Esophagus squamous epithelium (tissue), 4 donors: ENCODE measurements around the gene ZRANB3.

ENCODE experiments used
- POLR2A ChIP-seq, 4 donors: fragments of 450-650 bp; IDR thresholded peaks; one replicate each; pipeline ENCODE4 v1.6.1; 2017; ENCODE audit warnings: antibody characterized with exemption in 4 of 4, mild to moderate bottlenecking in 4 of 4, moderate library complexity in 3 of 4
- TF ChIP-seq, protein P1 (sequence below), 6 experiments: fragments of 450-650 bp in 4 of 6; fragments of 200-600 bp in 2 of 6; sonication (generic) in 2 of 6; IDR thresholded peaks; one replicate each; pipeline ENCODE4 v1.5.1; 2016 to 2019; ENCODE audit warnings: antibody characterized with exemption in 6 of 6, mild to moderate bottlenecking in 4 of 6, moderate library complexity in 4 of 6

DNA sequence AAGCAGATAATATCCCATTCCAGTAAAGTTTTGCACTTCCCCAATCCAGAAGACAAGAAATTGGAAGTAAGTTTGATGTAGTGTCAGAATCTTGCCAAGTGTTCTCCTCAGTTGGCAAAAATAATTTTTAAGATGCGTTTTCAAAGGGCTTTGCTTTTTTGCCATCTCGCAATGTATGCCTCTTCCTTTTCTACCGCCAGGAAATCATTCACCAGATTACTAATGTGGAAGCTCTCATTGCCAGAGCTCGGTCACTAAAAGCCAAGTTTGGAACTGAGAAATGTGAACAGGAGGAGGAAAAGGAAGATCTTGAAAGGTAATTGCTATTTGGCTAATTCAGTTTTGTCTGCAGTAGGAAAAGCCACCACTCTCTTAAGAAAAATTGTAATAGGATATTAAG is 368.2 kb downstream of the ZRANB3 start:
- TF ChIP-seq POLR2A (IDR thresholded peaks at IDR 0.05), result no peak
- TF ChIP-seq, protein P1, sequence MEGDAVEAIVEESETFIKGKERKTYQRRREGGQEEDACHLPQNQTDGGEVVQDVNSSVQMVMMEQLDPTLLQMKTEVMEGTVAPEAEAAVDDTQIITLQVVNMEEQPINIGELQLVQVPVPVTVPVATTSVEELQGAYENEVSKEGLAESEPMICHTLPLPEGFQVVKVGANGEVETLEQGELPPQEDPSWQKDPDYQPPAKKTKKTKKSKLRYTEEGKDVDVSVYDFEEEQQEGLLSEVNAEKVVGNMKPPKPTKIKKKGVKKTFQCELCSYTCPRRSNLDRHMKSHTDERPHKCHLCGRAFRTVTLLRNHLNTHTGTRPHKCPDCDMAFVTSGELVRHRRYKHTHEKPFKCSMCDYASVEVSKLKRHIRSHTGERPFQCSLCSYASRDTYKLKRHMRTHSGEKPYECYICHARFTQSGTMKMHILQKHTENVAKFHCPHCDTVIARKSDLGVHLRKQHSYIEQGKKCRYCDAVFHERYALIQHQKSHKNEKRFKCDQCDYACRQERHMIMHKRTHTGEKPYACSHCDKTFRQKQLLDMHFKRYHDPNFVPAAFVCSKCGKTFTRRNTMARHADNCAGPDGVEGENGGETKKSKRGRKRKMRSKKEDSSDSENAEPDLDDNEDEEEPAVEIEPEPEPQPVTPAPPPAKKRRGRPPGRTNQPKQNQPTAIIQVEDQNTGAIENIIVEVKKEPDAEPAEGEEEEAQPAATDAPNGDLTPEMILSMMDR (IDR thresholded peaks at IDR 0.05), result no peak
